OCI-LY3 (cell line): ENCODE results near the gene SMYD3.
"Not testable (repeated sequence)": the region's sequence is repeated elsewhere in the genome, so short reads cannot be mapped to it uniquely, and the experiment has no call there.

Experiments used
- H2AFZ ChIP-seq: fragments of 200-600, 300-600 bp; shearing (Covaris generic); 2 replicates; pipeline ENCODE4 v1.6.0; 2014; ENCODE audit warnings: antibody characterized with exemption, low read depth, low read length
- H3K27ac ChIP-seq: fragments of 200-600, 300-600 bp; sonication (generic); 2 replicates; pipeline ENCODE4 v1.5.1; 2014; ENCODE audit warnings: mild to moderate bottlenecking, low read length, moderate library complexity, mixed read lengths
- H3K27me3 ChIP-seq: fragments of 200-600, 300-600 bp; sonication (generic); 2 replicates; pipeline ENCODE4 v1.6.1; 2014; ENCODE audit warnings: low read depth, low read length, mixed read lengths
- H3K36me3 ChIP-seq: fragments of 200-600, 300-600 bp; sonication (generic); replicated peaks from 2 replicates; pipeline ENCODE3; 2014; ENCODE audit warnings: low read depth, low read length, mixed read lengths
- H3K4me1 ChIP-seq: fragments of 300-600, 200-600 bp; sonication (generic); 2 replicates; pipeline ENCODE4 v1.6.1; 2014; ENCODE audit warnings: low read length, mixed read lengths
- H3K4me2 ChIP-seq: fragments of 200-600, 300-600 bp; sonication (generic); 2 replicates; pipeline ENCODE4 v1.6.1; 2014; ENCODE audit warnings: low read length, mixed read lengths
- H3K4me3 ChIP-seq: fragments of 300-600, 200-600 bp; sonication (generic); 2 replicates; pipeline ENCODE4 v1.5.1; 2014; ENCODE audit warnings: antibody characterized with exemption, mild to moderate bottlenecking, low read length, moderate library complexity
- H3K79me2 ChIP-seq: fragments of 300-600, 200-600 bp; shearing (Covaris generic); 2 replicates; pipeline ENCODE4 v1.6.1; 2014; ENCODE audit warnings: mild to moderate bottlenecking, low read length, mixed read lengths
- H3K9ac ChIP-seq: fragments of 300-600, 200-600 bp; shearing (Covaris generic); 2 replicates; pipeline ENCODE4 v1.6.0; 2014; ENCODE audit warnings: mild to moderate bottlenecking, low read length, moderate library complexity
- H3K9me3 ChIP-seq: fragments of 200-600, 300-600 bp; shearing (Covaris generic); 2 replicates; pipeline ENCODE4 v1.6.1; 2014; ENCODE audit warnings: low read length, mixed read lengths; ENCODE audit not compliant: insufficient read depth
- H4K20me1 ChIP-seq: fragments of 200-600, 300-600 bp; sonication (generic); 2 replicates; pipeline ENCODE4 v1.6.1; 2016; ENCODE audit warnings: low read length, mixed read lengths; ENCODE audit not compliant: insufficient read depth
- EZH2phosphoT487 ChIP-seq: fragments of 200-600 bp; shearing (Covaris generic); IDR thresholded peaks from 2 replicates; pipeline ENCODE4 v1.6.1; 2018; ENCODE audit warnings: antibody characterized with exemption, mixed run types, low read depth
- TF ChIP-seq, protein P1 (sequence below): fragments of 200-600, 300-600 bp; sonication (generic); IDR thresholded peaks from 2 replicates; pipeline ENCODE4 v1.5.1; 2014; ENCODE audit warnings: antibody characterized with exemption, low read length, low read depth

Gene SMYD3

DNA sequence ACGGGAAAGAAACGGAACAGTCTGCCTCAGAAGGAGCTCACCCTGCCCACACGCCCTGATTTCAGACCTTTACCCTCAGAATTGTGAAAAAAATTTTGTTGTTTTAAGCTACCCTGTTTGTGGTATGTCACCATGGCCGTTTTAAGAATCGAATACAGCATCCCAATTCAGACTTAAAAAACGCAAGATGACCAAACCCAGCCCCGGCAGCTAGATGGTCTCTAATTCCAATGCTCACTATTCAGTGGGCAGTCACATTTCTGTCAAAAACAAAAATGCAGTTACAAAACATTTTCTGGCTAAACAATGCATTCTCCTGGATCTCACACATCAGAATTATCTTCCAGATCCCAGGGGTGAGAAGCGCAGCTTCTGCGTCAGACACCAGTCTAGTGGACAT is 527.5 kb downstream of the SMYD3 start:
- Histone ChIP-seq H3K36me3 (no peaks in the 10 kb centered on the region), H3K4me2 (no peak overlapping the region), H3K27me3 (no peaks in the 10 kb centered on the region), H3K9me3 (no peaks in the 10 kb centered on the region), H3K4me1 (no peaks in the 10 kb centered on the region), H3K4me3 (no peak overlapping the region), H2AFZ (no peak overlapping the region), H3K27ac (no peak overlapping the region), H3K79me2 (no peaks in the 10 kb centered on the region), H3K9ac (no peak overlapping the region), H4K20me1 (no peaks in the 10 kb centered on the region)
- TF ChIP-seq, protein P1, sequence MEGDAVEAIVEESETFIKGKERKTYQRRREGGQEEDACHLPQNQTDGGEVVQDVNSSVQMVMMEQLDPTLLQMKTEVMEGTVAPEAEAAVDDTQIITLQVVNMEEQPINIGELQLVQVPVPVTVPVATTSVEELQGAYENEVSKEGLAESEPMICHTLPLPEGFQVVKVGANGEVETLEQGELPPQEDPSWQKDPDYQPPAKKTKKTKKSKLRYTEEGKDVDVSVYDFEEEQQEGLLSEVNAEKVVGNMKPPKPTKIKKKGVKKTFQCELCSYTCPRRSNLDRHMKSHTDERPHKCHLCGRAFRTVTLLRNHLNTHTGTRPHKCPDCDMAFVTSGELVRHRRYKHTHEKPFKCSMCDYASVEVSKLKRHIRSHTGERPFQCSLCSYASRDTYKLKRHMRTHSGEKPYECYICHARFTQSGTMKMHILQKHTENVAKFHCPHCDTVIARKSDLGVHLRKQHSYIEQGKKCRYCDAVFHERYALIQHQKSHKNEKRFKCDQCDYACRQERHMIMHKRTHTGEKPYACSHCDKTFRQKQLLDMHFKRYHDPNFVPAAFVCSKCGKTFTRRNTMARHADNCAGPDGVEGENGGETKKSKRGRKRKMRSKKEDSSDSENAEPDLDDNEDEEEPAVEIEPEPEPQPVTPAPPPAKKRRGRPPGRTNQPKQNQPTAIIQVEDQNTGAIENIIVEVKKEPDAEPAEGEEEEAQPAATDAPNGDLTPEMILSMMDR = no peak
- TF ChIP-seq EZH2phosphoT487 = no peak

DNA sequence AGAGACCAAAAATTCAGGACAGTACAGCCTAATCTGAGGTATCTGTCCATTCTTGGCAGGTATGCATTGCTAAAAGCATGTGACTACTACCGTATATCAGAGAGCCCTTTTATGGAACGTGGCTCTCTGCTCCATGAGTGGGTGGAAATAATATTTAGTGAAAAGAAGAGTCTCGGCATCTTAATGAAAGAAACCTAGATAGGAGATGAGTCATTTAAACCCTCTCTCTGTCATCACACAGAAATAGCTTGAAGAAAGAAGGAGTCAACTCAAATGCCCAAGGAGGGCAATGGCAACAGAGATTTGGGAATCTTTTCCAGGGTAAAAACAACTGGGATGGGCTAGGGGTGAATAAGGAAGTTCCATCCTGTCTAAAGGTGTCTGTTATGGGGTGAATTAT is 528.2 kb downstream of the SMYD3 start:
- no peak overlapping the region for H2AFZ ChIP-seq
- H3K4me2 ChIP-seq = no peak overlapping the region
- H3K4me3 ChIP-seq = no peak overlapping the region
- no peak overlapping the region for H3K9ac ChIP-seq
- no peaks in the 10 kb centered on the region for H4K20me1 ChIP-seq
- H3K4me1 ChIP-seq = no peaks in the 10 kb centered on the region
- H3K36me3 ChIP-seq = no peaks in the 10 kb centered on the region
- no peaks in the 10 kb centered on the region for H3K27me3 ChIP-seq
- no peaks in the 10 kb centered on the region for H3K9me3 ChIP-seq
- H3K27ac ChIP-seq = no peak overlapping the region
- TF ChIP-seq, protein P1 = no peak
- TF ChIP-seq EZH2phosphoT487 = no peak
- H3K79me2 ChIP-seq = no peaks in the 10 kb centered on the region

DNA sequence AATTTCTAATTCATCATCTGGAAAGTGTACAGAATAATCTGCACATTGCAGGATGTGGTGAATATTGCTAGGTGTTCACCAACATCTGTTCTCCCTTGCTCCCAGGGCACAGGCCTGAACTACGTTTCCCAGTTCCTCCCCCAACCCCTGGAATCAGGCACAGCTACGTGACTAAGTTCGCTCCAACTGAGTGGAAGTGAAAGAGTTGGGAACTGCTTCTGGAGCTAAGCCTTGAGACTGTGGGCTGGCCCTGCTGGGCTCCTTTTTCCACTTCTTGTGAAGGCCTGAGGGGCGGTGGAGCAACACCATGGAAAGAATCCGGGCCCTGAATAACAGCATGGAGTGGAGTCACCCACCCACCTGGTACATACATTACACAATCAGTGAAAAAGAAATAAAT is 534.6 kb downstream of the SMYD3 start:
- no peak for TF ChIP-seq EZH2phosphoT487
- TF ChIP-seq, protein P1 = no peak
- Histone ChIP-seq H3K27me3 (no peaks in the 10 kb centered on the region), H3K4me1 (no peaks in the 10 kb centered on the region), H3K27ac (no peak overlapping the region), H3K4me3 (no peak overlapping the region), H3K79me2 (no peaks in the 10 kb centered on the region), H2AFZ (no peak overlapping the region), H4K20me1 (no peaks in the 10 kb centered on the region), H3K9ac (no peak overlapping the region), H3K4me2 (no peak overlapping the region), H3K9me3 (no peaks in the 10 kb centered on the region), H3K36me3 (no peaks in the 10 kb centered on the region)

DNA sequence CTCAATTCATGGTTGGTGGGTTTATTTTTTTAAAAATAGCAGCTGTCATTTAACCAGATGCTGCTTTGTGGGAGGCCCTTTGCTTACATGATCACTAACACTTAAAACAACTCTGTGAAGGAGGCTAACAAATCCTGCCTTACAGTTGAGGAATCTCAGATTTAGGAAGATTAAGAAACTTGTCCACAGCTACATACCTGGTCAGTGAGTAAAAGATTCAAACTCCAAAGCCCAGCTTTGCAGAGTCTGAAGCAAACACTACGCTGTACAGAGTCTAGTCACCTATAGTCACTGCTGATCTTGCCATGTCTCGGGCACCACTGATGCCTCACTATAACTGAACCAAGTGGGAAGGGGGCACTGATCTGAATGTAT is 535.4 kb downstream of the SMYD3 start:
- Histone ChIP-seq H4K20me1 (no peaks in the 10 kb centered on the region), H2AFZ (no peak overlapping the region), H3K4me3 (no peak overlapping the region), H3K27me3 (no peaks in the 10 kb centered on the region), H3K9me3 (no peaks in the 10 kb centered on the region), H3K27ac (no peak overlapping the region), H3K4me1 (no peaks in the 10 kb centered on the region), H3K36me3 (no peaks in the 10 kb centered on the region), H3K4me2 (no peak overlapping the region), H3K9ac (no peak overlapping the region), H3K79me2 (no peaks in the 10 kb centered on the region)
- no peak for TF ChIP-seq EZH2phosphoT487

DNA sequence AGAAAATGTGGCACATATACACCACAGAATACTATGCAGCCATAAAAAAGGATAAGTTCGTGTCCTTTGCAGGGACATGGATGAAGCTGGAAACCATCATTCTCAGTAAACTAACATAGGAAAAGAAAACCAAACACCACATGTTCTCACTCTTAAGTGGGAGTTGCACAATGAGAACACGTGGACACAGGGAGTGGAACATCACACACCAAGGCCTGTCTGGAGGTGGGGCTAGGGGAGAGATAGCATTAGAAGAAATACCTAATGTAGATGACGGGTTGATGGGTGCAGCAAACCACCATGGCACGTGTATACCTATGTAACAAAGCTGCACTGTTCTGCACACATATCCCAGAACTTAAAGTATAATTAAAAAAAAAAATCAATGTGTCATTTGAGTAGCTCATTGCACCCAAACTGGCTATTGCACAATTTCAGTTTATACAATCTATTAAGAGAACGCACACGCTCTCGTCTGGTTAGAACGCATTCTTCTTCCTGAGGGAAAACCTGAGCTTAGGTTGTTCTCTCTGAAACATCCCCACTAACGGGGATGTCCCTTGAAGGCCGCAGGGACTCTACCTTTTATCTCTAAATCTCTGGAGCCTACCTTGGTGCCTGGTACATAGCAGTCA is 535.9 kb downstream of the SMYD3 start:
- not testable (repeated sequence) for H3K4me2 ChIP-seq, H3K27ac ChIP-seq, H3K27me3 ChIP-seq

More for the DNA sequence above, 535.9 kb downstream of the SMYD3 start:
- not testable (repeated sequence) for H4K20me1 ChIP-seq, H3K9ac ChIP-seq, H3K4me1 ChIP-seq, H2AFZ ChIP-seq, H3K79me2 ChIP-seq, H3K9me3 ChIP-seq, H3K4me3 ChIP-seq, H3K36me3 ChIP-seq
